ENCODE measurements around the gene TMBIM6.
"Not testable (repeated sequence)": the region's sequence is repeated elsewhere in the genome, so short reads cannot be mapped to it uniquely, and the experiment has no call there.

The TMBIM6 gene, protein sequence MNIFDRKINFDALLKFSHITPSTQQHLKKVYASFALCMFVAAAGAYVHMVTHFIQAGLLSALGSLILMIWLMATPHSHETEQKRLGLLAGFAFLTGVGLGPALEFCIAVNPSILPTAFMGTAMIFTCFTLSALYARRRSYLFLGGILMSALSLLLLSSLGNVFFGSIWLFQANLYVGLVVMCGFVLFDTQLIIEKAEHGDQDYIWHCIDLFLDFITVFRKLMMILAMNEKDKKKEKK

DNA sequence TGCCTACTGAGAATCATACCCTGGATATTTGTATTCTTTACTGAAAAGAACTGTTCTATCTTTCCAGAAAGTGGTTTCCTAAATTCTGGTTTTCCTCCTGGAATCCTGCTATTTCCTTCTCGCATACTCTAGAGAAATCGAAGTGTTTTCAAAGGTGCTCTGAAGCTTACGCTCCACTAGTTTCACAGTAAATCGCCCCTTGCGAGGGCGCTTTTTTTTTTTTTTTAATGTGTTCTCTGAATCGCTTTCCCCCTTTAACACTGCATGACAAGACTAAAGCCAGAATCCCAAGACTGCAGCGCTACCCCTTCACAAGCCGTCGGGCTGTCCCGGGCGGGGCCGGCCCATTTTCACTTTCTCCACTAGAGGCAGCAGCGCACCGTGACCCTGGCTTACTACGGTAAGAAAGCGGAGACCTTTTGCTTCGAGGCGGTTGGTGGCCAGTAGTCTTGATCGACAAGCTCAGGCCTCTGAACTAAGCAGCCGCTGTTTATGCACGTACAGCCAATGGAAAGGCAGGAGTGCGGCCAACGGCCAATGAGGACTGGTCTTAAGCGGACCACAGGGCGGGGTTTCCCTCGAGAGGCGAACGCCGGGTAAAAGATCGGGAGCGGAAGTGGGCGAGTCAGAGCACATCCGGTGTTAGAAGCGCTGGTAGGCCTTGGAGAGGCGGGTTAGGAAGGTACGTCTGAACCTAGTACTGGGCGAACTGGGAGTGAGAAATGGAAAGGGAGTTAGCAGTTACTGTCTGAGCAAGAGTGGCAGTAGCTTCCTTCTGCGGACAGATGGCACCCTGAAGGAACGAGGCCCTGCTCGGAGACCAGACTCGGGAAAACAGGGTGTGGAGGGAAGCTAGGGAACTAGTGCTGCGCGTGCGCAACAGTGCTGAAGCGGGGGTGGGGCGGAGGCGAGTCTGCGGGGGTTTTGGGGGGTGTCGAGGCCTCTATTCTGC lies at the start of gene TMBIM6:
TMBIM6 (plus strand) TSS at position 628 of the 952 bp plus-strand sequence. CDS start 10,937 bp downstream, outside the sequence.
- DNase-seq (ENCODE audit: low read depth, low spot score), result peak; percentile 99

DNA sequence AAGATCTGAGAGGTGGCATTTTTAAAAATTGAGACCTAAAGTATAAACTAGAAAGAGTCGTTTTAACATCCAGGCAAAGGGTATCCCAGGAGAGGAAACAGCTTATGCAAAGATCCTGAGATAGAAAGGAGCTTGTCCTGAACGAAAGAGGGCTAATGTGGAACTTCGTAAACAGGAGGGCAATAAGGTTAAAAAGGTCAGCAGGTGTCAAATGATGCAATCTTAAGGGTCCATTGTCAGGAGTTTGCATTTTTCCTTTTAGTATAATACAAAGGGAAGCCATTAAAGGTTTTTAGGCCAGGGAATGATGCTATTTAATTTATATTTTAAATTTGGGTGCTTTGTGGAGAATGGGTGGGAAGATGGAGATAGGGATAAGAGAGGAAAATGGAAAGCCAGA lies 48.5 kb upstream of the TMBIM6 start:
- no peak for DNase-seq (ENCODE audit: low read depth, low spot score)

DNA sequence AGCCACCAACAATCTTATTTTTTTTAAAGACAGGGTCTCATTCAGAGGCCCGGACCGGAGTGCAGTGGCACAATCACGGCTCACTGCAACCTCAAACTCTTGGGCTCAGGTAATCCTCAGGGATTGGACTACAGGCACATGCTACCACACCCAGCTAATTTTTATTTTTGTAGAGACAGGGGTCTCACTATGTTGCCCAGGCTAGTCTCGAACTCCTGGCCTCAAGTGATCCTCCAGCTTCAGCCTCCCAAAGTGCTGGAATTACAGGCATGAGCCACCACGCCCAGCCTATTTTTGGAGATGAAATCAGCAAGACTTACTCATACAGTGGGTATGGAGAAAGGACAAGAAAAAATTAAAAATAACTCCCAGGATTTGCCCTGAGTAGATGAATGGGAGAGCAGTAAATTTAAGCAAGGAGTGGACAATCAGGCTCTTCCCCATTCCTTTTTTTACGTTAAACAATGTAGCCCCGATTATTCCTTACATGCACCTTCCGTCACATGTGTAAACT lies 47.4 kb upstream of the TMBIM6 start:
- DNase-seq (ENCODE audit: low read depth, low spot score), result no peak

DNA sequence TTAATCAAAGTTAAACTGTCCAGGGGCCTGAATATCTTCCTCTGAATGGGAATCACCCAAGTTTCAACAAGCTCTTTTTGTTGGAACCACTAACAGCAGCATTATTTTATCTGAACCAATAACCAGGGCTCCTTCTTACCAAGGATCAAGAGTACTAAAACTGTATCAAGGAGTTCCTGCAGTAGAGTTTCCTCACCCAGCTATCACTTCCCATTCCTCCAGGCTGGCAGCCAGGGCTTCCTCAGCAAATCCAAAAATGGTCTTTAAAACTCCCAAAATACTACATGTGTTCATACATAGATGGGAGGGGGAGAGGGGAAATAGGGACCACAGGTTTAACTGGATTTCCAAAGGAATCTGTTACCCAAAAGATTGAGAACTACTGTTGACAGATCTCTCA lies 44.6 kb upstream of the TMBIM6 start:
- DNase-seq (ENCODE audit: low read depth, low spot score), result no peak

DNA sequence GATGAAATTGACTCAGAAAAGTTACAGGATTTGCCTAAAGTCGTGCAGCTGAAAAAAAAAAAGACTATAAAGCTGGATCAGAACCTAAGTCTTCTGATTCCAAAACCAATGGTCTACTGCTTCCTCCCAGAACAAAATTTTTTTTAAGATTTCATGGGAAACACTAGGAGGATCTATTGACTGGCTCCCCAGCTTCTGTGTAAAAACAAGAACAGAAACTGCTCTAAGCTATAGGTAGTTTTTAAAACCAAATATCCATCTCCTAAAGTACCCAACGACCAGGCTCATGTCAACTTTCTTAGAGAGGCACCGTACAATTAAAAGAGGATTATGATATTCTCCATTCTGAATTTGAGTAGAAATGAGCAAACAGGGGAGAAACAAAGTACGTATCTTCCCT lies 43.5 kb upstream of the TMBIM6 start:
- no peak for DNase-seq (ENCODE audit: low read depth, low spot score)

DNA sequence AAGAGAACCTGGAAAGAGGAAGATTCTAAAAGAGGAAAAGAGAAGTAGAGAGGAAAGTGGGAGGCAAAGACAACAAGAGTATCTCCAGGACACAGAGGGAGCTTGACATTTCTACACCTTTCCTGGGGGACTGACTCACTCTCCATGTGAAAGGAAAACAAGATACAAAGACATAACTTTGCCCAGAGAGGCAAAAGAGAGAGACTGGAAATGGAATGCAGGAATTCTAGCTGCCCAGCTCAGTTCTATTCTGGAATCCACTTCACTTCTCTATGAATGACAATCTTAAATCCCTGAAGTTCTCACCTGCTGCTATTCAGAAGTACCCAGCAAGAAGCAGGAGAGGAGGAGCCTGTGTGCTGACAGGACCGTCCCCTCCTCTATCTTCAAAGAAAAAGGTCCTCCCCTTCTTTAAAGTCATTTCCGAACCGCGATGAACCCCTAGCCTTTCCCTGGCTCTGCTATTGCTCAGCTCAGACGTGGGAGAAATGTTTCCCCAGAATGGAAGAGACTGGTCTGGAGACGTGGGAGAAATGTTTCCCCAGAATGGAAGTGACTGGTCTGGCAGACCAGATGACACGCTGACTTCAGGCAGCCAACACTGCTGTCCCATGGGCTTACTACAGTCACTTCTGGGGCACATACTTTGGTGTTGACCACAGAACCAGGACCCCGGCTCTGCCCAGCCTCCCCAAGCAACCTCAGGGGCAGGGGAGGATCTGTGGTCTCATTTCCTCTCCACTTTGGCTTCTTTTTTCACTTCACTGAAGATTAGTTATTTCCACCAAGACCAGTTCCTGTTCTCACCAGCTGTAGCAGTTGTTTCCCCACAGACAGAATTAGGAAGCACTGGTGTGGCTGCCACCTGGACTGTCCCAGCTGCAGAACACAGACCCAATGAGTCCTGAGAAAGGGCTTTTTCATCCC lies 42.5 kb upstream of the TMBIM6 start:
- no peak for DNase-seq (ENCODE audit: low read depth, low spot score)

DNA sequence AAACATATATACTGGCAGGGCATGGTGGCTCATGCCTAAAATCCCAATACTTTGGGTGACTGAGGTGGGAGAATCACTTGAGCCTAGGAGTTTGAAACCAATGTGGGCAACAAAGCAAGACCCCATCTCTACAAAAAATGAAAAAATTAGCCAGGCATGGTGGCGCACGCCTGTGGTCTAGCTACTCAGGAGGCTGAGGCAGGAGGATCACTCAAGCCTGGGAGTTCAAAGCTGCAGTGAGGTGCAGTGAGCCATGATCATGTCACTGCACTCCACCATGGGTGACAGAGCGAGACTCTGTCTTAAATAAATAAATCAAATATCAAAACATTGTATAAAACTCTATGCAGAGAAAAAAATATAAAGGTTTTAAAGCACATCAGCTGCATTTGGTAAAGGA lies 39.3 kb upstream of the TMBIM6 start:
- no peak for DNase-seq (ENCODE audit: low read depth, low spot score)

DNA sequence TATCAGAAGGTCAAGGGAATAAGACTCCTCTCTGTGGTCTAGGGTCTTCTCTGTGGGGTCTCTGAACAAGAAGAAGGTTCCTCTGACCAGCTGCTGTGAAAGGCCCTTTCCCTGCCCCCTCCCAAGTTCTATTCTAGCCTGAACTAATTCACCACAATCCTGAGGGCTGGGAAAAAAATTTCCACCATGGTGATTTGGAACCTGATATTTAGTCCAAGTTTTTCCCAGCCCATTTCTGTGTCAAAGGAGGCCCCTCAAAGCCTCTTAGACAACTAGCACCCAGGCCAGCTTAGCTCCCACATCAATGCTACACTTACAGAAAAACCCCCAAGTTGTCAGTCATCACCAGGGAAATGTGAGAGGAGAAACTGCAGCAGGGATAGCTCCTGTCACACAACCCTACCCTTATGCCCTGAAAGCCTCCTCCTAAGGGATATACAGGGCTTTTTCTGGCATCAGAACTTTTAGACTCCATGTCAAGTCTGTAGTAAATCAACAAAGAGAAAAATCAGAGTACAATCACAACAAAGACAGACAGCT lies 38.6 kb upstream of the TMBIM6 start:
- DNase-seq (ENCODE audit: low read depth, low spot score), result no peak

DNA sequence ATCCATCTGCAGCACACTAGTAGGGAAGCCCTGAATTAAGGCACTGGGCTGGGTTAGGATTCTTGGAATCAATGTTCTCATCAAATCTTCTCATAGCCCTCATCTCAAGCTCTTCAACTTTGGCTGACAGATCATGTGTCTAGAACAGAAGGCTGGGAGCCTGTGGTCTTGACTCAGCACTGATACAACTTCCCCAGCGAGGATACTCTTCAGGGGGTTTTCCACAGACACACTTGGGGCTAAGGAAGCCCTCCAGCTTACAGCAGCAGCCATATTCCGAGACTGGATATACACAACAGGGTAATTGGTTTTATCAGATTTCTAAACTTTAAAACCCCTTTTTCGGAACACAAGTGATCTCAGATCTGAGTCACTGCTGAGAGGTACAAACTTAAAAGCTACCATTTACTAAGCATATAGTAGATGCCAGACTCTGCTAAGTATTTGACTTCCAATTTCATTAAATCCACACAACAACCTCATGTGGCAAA lies 37.7 kb upstream of the TMBIM6 start:
- DNase-seq (ENCODE audit: low read depth, low spot score), result no peak

DNA sequence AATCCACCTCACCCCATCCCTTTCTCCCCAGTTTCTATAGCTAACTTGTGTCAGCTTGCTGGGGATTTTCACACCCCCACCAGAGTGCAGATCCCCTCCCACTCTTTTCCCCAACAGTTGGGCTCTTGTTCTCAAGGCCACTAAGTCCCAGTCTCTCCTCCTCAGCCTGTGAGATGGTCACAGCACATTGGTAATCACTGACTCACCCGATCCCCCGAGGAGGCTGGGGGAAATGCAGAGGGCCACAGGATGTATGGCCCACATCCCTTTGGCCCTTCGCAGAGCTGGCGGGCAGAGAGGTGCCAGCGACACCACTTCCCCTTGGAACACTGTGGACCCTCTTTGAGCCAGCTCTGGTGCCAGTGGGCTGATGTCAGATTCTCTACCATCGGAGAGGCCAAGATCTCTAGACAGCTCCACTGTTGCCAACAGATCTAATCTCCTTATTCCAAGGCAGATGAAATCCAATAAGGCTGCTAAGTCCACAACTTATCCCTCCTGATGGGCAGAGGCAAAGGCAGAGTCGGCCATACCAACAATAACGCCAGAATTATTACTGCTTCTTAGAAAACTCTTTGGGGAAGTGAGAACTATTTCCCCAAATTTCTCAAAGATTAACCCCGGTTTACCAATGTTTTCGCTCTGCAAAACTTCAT lies 35.8 kb upstream of the TMBIM6 start:
- DNase-seq (ENCODE audit: low read depth, low spot score), result no peak

DNA sequence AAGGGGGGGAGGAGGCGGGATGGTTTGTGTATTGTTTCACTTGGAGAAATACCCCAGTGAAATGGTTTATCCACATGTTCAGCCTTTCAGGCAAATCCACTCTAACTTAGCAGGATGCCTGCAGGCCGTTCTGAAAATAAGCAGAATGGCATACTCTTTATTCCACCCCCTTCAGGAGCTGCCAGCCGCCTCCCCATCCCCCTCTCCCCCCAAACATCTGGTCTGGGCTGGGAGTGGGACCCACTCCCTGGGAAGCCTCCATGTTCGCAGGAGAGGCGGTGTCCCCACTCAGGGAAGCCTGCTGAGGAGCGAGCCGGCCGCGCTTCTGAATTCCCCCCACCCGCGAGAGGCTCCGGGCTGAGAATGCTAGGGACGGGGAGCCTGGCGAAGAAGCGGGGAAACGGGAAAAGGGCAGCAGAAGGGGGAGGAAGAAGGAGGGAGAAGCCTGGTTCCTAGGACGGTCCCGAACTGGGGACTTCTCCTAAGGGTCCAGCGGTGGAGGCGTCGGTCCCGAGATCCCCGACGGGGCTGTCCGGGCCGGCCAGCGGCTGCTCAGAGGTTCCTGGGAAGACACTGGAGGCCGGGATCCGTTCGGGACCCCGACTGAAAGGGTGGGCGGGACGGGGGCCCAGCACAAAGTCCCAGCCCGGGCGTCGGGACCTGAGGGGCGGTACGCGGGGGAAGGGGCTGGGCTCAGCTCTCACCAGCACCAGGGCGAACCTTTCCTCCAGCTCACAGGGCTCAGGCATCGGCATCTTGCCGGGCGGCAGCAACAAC lies 34.8 kb upstream of the TMBIM6 start:
- no peak for DNase-seq (ENCODE audit: low read depth, low spot score)

DNA sequence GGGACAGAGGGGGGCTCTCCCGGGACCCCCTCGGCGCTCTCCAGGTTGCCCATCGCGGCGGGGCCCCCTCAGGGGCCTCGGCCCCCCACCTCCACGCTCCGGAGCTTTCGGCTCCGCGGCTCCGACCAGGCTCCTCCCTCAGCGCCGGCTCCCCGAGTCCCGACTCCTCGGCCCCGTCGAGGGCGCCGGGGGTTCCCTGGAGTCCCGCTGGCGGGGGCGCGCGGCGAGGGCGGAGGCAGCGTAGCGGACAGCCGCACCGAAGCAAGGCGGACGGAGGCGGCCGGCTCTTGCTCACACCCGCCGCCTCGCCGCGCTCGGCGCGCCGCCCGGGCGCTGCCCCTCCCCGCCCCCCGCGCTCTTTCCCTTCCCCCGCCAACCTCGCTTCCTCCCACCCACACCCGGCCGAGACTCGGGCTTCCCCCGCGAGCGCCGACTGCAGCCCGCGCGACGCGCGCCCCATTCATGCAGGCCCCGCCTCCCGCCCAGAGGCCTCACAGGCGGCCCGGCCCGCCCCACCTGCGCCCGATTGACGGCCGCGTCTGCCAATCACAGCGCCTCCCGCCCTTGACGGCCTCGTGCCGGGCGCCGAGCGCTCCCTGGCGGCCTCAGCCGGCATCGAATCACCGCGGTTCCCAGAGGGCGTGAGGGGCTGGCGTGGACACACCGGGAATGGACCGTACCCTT lies 34.1 kb upstream of the TMBIM6 start, which contains the start of gene FMNL3:
FMNL3 (minus strand) TSS at position 278 of the 684 bp plus-strand sequence; CDS start at position 53, 225 bp downstream.
- peak; percentile 96 for DNase-seq (ENCODE audit: low read depth, low spot score)

DNA sequence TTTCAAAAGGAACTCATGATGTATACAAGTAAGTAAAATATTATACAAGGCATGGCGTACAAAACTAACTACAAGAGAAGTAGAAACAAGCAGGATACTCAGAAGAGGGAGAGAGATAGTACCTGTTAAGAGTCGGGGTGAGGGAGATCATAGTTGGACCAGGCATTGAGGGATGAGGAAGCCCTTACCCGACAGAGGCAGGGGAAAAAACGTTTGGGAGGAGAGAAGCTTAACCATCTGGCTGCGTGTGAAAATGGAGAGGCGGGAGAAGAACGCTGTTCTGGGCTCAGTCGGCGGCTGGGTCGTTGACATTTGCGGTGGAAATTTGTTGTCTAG lies 33.6 kb upstream of the TMBIM6 start:
- DNase-seq (ENCODE audit: low read depth, low spot score), result no peak

DNA sequence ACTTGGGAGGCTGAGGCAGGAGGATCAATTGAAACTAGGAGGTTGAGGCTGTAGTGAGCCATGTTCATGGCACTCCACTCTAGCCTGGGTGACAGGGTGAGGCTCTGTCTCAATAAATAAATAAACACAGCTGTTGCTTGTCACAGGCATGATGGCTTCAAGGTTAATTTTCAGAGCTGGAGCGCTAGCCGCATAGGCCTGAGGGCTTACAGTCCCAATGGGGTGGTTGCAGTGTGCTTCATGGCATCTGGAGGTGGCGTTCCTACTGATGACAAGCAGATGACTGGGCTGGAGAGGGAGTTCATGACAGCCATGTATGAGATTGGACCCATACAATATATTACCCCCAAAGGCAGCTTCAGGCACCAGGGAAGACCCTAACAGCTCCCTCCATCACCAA lies 32.5 kb upstream of the TMBIM6 start:
- no peak for DNase-seq (ENCODE audit: low read depth, low spot score)

DNA sequence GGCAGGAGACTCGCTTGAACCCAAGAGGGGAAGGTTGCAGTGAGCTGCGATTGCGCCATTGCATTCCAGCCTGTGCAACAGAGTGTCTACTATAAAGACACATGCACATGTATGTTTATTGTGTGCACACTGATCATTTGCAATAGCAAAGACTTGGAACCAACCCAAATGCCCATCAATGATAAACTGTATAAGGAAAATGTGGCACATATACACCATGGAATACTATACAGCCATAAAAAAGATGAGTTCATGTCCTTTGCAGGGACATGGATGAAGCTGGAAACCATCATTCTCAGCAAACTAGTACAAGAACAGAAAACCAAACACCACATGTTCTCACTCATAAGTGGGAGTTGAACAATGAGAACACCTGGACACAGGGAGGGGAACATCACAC lies 27.4 kb upstream of the TMBIM6 start:
- not testable (repeated sequence) for DNase-seq (ENCODE audit: low read depth, low spot score)

DNA sequence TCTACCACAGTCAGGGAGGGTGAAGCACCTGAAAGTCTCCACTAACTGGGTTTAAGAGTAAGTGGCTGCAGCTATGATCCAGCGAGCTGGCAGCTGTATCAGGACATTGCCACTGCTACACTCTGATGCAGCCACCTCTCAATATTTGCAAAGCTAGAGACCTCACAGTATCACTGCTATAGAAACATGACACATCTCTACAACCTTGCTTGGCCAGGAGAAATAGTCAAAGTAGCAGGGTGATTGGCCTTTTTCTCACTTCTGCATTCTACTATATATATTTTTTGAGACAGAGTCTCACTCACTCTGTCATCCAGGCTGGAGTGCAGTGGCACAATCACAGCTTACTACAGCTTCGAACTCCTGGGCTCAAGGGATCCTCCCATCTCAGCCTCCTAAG lies 24.8 kb upstream of the TMBIM6 start:
- DNase-seq (ENCODE audit: low read depth, low spot score), result no peak

DNA sequence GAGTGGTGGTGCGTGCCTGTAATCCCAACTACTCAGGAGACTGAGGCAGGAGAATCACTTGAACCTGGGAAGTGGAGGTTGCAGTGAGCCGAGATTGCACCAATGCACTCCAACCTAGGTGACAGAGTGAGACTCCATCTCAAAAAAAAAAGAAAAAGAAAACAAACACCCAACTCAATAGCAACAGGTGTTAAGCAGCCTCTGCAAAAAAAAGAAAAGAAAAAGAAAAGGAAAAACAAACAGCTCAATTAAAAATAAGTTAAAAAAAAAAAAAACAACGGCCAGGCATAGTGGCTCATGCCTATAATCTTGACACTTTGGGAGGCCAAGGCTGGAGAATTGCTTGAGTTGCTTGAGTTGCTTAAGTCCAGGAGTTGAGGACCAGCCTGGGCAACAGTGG lies 23.6 kb upstream of the TMBIM6 start:
- DNase-seq (ENCODE audit: low read depth, low spot score), result not testable (repeated sequence)

DNA sequence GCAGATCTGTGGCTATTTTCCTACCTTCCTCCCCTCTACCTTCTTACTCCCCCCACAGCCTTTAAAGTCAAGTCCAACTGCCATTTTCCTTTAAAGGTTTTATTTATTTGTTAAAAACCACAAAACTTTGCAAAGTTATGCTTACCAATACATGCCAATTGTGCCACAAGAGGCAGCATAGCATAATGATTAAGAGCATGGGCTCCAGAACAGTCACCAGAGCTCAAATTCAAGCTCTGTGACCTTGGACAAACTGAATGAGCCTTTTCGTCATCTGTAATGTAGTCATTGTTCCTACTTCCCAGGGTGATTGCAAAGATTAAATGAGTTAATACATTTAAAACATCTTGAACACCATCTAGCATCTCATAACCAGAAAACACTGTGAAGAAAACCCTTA lies 21.1 kb upstream of the TMBIM6 start:
- DNase-seq (ENCODE audit: low read depth, low spot score), result no peak

DNA sequence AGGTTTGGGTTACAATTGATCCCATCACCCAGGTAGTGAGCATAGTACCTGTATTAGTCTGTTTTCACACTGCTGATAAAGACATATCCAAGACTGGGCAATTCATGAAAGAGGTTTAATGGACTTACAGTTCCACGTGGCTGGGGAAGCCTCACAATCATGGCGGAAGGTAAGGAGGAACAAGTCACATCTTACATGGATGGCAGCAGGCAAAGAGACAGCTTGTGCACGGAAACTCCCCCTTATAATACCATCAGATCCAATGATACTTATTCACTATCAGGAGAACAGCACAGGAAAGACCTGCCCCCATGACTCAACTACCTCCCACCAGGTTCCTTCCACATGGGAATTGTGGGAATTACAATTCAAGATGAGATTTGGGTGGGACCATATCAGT lies 20.0 kb upstream of the TMBIM6 start:
- not testable (repeated sequence) for DNase-seq (ENCODE audit: low read depth, low spot score)
